SH-SY5Y (cell line): ENCODE data around the gene CYP26A1.

Experiments used
- GATA2 ChIP-seq: IDR thresholded peaks from 2 replicates; pipeline ENCODE4 v1.6.1; 2011; ENCODE audit warnings: mild to moderate bottlenecking, low read depth, low read length
- GATA3 ChIP-seq: IDR thresholded peaks from 2 replicates; pipeline ENCODE4 v1.6.1; 2011; ENCODE audit warnings: low read depth, mild to moderate bottlenecking, low read length, moderate library complexity

GRCh38 chr10:93106631-93107072 is 33.0 kb downstream of the CYP26A1 start:
- no peak for TF ChIP-seq GATA2
- TF ChIP-seq GATA3, result no peak
